Activated T-helper 1 cell treated with anti-CD3 and anti-CD28 coated beads, Interleukin-2, amount 50 U/mL, for 16 hours (primary cell): ENCODE results near the gene MYO16.
"Not testable (repeated sequence)": the region's sequence is repeated elsewhere in the genome, so short reads cannot be mapped to it uniquely, and the experiment has no call there.

Experiments
- DNase-seq, 2 donors: peaks; one replicate each; pipeline ENCODE4 v3.0.0-alpha.2; 2020; ENCODE audit warnings: low read depth in 1 of 2, low spot score in 1 of 2

Gene MYO16

DNA sequence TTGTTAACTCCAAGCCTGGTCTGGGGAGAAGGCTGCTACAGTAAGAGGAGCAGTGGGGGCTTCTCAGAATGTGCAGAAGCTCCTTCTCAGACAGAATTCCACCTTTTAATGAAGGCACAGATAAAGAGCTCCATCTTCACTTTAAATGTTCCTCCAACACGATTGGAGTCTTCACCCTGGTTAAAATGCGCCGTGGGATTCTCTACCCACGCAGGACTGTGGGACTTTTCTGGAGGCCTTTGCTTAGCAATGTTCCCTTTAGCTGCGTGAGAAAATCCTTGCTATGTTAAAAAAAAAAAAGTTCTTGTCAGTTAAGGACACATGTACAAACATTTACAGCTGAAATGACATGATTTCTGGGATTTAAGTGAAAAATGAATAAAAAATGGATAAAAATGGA, 546.3 kb downstream of the MYO16 start:
- DNase-seq = no peak

GRCh38 chr13:109180905-109181425, 551.6 kb downstream of the MYO16 start:
- DNase-seq = no peak

DNA sequence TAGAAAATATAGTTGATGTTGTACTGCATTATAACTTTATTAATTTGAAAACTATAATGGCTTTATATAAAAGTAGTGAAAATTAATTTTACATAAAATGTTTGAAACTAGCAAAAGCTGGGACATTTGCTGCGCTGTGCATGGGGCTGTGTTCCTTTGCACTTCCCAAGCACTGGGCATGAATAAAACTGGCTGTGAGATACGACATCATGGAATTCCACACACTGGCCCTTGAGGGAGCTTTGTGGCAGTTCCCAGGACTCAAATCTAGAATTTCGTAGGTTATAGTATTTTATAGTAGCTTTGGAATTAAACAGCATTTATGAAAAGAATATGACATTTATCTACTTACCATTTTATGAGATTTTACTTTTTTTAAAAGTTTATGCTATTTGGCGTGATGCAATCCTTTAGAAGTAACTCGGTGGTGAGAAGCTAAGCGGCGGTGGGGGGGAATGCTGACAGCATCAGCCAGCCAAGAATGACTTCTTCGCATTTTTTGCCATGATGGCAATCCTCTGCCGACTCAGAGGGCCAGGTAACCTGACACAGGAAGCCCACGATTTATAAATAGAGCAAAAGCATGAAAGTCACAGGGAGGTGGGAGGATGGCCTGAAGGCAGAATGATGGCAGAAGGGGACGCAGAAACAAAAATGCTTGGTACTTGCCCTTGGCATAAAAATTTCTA, 553.5 kb downstream of the MYO16 start:
- no peak for DNase-seq

- no peak for DNase-seq
These were observed 562.0 kb downstream of the MYO16 start for GRCh38 chr13:109191413-109191812.

GRCh38 chr13:109192306-109192705, 562.9 kb downstream of the MYO16 start:
- DNase-seq = no peak

GRCh38 chr13:109196948-109197347, 567.5 kb downstream of the MYO16 start:
- DNase-seq = no peak

DNA sequence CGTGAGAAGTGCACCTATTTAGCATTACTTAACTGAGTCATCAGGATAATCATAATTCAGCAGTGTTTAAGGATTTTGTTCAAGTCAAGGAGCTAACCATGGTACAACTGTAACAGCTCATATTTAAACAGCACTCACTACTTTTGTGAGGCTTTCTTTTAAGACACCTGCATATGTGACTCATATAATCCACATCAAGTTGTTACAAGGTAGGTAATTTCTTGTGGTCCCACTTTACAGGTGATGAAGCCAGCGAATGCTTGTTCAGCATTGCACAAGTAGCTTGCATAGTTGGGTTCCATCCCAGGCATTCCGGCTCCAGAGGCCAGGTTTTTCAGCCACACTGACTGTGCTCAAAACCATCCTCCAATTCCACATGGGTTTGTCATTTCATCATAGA, 569.2 kb downstream of the MYO16 start:
- DNase-seq = no peak

DNA sequence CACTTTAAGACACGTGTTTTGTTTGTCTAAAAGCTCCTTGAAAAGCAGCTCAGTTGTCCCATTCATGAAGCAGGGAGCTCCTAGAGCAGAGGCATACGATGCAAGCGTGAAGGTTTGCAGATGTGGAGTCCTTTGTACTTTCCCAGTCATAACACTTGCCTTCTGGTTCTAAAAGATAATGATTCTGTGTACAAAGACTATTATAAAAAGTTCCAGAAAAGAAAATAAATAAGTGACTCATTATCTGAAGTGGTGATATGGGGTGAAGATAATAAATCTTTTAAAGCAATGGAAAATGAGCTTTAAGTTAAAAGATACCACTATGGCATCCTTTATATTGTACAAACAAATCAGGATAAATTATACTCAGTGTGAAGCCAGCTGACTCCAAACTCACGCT, 569.9 kb downstream of the MYO16 start:
- no peak for DNase-seq

- no peak for DNase-seq
These were observed 571.1 kb downstream of the MYO16 start for GRCh38 chr13:109200556-109200955.

GRCh38 chr13:109203587-109203986, 574.2 kb downstream of the MYO16 start:
- no peak for DNase-seq

- no peak for DNase-seq
These were observed 574.8 kb downstream of the MYO16 start for GRCh38 chr13:109204252-109204651.

DNA sequence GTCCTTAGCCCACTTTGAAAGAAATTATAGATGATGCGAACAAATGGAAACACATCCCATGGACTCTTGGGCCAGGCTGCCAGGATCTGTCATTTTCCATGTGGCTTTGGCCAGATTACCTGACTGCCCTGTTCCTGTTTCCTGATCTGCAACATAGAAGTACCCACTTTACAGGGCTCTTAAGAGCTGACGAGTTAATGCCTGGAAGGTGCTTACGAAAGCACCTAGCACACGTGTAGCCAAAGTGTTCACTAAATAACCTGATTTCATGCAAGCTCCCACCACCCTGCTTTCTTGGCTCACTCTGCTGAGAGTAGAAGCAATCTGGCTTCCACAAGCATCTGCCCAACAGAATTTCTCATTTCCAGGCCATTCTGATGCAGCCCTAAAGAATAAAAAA, 575.2 kb downstream of the MYO16 start:
- no peak for DNase-seq

DNA sequence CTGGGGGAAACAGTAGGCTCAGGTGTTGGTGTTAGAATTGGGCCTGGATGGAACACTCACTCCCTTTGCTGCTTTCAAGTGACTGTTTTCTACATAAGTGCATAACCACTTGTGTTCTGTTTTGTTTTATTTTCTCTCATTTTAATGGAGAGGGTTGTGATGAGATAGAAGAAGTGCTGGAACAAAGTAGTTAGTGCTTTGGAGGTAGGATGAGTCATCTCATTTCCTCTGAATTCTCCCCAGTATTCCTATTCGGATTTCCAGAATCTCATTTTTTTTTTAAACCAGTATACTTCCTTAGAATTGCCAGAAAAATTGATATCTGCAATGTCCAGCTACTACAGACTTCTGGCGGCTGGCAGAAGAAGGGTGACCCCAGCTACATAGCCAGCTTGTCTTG, 575.9 kb downstream of the MYO16 start:
- DNase-seq = no peak

GRCh38 chr13:109206616-109207015, 577.2 kb downstream of the MYO16 start:
- DNase-seq = no peak

DNA sequence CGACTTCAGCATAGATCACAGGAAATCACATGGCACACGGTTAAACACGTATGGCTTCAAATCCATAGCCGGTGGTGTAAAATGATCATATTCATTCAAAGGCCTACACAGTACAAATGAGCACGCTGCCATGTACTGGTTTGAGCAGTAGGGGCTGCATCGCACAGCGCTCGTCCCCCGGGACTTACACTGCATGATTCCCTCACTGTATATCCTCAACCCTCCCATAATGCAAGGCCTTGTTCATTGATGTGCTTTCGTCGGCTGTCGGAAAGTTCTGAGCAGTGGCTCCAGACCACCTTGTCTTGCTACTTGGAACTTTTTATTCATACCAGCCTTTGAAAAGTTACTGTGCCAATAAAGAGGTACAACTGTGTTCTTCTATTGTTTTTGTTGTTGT, 578.2 kb downstream of the MYO16 start:
- DNase-seq = no peak

- no peak for DNase-seq
These were observed 579.1 kb downstream of the MYO16 start for GRCh38 chr13:109208522-109208921.

DNA sequence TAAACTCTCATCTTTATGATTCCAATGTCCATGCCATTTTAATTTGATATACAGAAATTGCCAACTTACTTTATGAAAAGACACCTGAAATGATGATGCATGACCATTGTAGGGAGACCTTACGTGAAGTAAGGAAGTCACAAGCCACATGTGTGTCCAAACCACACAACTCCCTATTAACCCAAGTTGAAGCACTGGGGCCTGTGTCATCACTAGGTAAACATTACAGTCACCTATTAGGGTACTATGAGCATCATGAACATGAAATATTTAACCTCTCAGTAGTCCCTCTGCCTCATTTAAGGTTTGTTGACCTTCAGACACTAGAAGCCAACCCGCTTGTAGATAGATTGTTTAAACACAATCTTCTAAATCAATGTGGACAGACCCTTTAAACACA, 580.1 kb downstream of the MYO16 start:
- no peak for DNase-seq

DNA sequence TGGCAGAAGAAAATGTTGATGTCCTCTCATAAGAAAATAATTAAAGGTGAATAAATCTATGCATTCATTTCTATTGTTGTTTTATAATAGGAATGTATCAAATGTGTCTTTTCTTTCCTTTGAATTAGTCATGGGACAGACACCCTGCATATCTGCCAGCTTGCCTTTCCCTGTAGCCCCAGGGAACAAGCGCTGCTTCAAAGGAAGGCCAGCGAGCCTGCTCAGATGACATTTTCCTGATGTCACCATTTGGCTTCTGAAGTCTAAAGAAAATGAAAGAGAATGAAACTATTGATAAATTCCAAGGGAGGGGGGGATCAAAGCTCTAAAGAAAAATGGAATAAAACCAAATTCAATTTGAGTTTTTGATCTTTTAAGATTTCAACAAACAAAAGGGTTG, 582.2 kb downstream of the MYO16 start:
- DNase-seq = no peak

DNA sequence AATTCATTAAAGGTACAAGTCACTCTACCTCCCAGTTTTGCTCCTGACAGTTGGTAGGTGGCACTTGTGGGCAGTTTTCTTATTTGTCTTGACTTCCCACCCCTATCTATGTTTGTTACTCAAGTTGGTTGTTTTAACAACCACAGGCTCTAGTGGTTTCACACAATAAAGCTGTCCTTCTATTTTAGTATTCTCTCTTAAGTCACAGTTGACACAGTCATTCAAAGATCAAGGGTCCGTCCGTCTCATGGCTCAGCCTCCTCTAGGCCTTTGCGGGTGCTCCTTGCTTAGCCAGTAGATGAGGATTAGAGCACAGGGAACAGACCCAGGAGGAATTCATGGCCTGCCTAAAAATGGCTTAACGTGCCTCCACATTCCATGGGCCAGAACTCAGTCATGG, 583.2 kb downstream of the MYO16 start:
- DNase-seq = no peak

DNA sequence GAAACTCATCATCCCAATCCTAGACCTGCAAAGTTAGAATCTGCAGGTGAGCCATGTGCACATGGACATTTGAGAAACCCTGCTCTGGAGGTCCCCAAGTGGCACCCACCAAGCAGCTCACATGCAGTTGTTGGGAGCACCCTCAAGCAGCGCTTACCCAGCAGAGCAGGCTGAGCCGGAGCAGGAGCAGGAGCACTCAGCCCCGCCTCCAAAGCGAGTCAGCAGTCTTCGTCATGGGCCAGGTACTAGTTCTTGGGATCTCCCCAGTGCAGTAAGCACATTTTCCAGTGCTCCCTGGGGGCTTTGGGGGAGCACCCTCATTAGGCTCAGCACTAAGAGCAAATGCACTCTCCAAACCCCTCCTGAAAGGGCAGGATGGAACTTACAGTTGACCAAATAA, 584.3 kb downstream of the MYO16 start:
- DNase-seq = no peak

- no peak for DNase-seq
These were observed 585.0 kb downstream of the MYO16 start for GRCh38 chr13:109214393-109214792.

- no peak for DNase-seq
These were observed 586.0 kb downstream of the MYO16 start for GRCh38 chr13:109215377-109215776.

DNA sequence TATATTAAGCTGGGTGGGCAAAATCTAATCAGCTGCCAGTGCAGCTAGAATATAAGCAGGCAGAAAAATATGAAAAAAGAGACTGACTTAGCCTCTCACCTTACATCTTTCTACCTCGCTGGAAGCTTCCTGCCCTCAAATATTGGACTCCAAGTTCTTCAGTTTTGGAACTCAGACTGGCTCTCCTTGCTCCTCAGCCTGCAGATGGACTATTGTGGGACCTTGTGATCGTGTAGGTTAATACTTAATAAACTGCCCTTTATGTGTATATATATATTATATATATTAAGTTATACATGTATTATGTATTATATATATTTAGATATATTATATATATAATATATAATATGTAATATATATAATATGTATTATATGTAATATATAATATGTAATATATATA, 588.1 kb downstream of the MYO16 start:
- DNase-seq = not testable (repeated sequence)
